Thymus (tissue), 11 donors: Measurements from ENCODE around the gene POPDC2. TPM values are rescaled to one million over a fixed set of nuclear protein-coding genes. Genes with fewer than 3 reads are reported as not detected.

Experiments
- DNase-seq, 9 donors: peaks; one replicate each; pipeline ENCODE4 v3.0.0-alpha.2; 2013; ENCODE audit warnings: low spot score in 9 of 9, low read depth in 6 of 9, missing footprints in 1 of 9
- H3K27ac ChIP-seq, 2 donors: one replicate each; pipeline ENCODE4 v1.5.1; 2013; ENCODE audit warnings: control low read depth in 1 of 2, low read depth in 1 of 2, low read length in 1 of 2, mild to moderate bottlenecking in 1 of 2, moderate library complexity in 1 of 2
- H3K27me3 ChIP-seq, 2 donors: one replicate each; pipeline ENCODE4 v1.5.1; 2013; ENCODE audit warnings: low read length in 1 of 2; ENCODE audit not compliant: control insufficient read depth in 2 of 2, insufficient read depth in 1 of 2
- H3K36me3 ChIP-seq, 2 donors: one replicate each; pipeline ENCODE4 v1.5.1; 2013; ENCODE audit warnings: low read length in 1 of 2, mild to moderate bottlenecking in 1 of 2, moderate library complexity in 1 of 2; ENCODE audit not compliant: control insufficient read depth in 2 of 2, insufficient read depth in 2 of 2
- H3K4me1 ChIP-seq, 2 donors: one replicate each; pipeline ENCODE4 v1.5.1; 2013; ENCODE audit warnings: low read length in 2 of 2; ENCODE audit not compliant: control insufficient read depth in 2 of 2, insufficient read depth in 2 of 2
- H3K4me3 ChIP-seq, 2 donors: one replicate each; pipeline ENCODE4 v1.5.1; 2013; ENCODE audit warnings: low read length in 2 of 2, control low read depth in 1 of 2, mild to moderate bottlenecking in 1 of 2
- H3K9me3 ChIP-seq, 2 donors: one replicate each; pipeline ENCODE4 v1.5.1; 2013; ENCODE audit warnings: low read length in 1 of 2, mild to moderate bottlenecking in 1 of 2; ENCODE audit not compliant: control insufficient read depth in 2 of 2, insufficient read depth in 1 of 2
- WGBS: extraction: QIAGEN DNeasy Blood & Tissue Kit; methylation state at CpG from one replicate; pipeline ENCODE4 v1.1.7; 2013; 5-methylcytosine and 5-hydroxymethylcytosine counted together
- polyA plus RNA-seq: library from polyadenylated mRNA; stranded (reverse); fragments of 200-250 nt; gene quantifications from one replicate; pipeline ENCODE4 v1.2.3, GENCODE V29; 2013
- total RNA-seq: library from RNA; stranded (reverse); fragments of 120-200 nt; gene quantifications from one replicate; pipeline ENCODE4 v1.2.4, GENCODE V29; 2013
- donor health status: healthy.

Gene POPDC2
- total and polyA plus RNA-seq, 2 donors: 3.0 to 8.4 TPM

DNA sequence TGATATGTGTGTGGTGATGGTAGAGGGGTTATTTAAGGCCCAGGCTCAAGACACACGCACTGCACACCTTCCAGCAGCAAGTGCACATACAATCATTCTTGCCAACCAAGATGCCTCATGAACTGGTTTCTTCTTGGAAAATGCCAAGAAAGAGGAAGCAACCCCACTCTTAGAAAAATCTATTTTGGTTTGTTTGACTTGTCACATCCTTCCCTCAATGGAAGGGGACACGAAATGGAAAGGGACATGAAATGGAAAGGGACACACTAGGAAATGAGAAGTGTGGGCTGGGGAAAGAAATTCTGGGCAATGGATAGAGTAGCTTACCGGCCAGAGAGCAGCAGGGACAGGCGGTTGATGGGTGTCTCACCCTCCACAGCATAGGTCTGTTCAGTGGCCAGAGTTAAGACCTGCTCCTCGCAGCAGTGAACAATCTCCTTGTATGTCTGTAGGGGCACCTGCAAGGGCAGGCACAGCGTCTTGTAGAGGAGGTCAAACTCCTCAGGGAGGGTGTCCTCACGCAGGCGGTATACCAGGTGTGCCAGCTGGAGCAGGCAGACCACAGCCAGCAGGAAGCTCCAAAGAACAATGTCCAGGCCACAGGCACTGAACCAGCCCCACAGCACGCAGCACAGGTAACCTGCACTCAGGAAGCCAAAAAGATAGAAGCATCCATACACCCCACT is 640 bp downstream of the POPDC2 start:
- Histone ChIP-seq H3K27ac (no peak overlapping the region), H3K4me1 (peaks cover 0 to 5% of the 10 kb centered on the region in 2 donors), H3K9me3 (no peaks in the 10 kb centered on the region), H3K27me3 (no peaks in the 10 kb centered on the region), H3K4me3 (no peak overlapping the region), H3K36me3 (peaks cover 0 to 10% of the 10 kb centered on the region in 2 donors)
- DNase-seq: no peak
- WGBS: 81% methylated on average over 9 of the region's 9 CpGs

- Histone ChIP-seq H3K36me3 (peaks cover 0 to 10% of the 10 kb centered on the region in 2 donors), H3K4me1 (peaks cover 0 to 5% of the 10 kb centered on the region in 2 donors), H3K27me3 (no peaks in the 10 kb centered on the region), H3K27ac (no peak overlapping the region), H3K9me3 (no peaks in the 10 kb centered on the region), H3K4me3 (no peak overlapping the region)
- no peak for DNase-seq
- WGBS: 96% methylated on average over 2 of the region's 2 CpGs
These were observed 1.4 kb downstream of the POPDC2 start for GRCh38 chr3:119658994-119659393.

DNA sequence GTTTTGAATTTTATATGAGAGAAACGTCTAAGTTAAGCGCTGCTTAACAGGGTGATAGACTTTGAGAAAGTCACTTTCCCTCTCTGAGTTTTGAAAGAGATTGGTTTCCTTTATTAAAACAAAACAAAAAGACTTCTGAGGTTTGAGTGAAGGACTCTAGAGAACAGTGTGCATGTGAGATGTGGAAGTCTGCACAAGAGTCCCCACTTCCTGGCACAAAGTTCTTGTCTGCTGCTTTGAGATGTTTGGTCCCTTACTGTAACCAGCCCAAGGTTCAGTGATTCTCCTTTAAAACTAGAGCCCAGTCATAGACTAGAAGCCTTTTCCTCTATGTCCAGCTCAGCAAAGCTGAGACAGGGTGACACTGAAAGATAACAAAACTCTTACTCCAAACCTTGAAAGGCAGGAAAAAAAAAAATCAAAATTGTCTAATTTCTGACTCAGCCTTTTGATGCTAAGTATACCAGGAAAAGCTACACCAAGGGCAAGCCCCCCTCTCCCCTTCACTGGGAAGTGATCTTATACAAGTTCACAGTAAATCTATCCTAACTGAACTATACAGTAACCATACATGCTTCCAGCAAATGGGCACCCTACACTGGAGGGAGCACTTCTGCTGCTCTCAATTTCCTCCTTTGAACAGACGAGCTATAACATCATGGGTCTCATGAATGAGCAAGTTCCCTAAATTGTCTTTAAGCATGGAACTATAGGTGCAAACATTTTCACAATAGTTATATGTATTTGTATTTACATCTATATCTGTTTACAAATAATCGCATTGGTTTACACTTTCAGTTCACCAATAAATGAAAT is 2.3 kb downstream of the POPDC2 start:
- H3K4me3 ChIP-seq: no peak overlapping the region
- DNase-seq: no peak
- no peaks in the 10 kb centered on the region for H3K27me3 ChIP-seq
- peaks cover 0 to 5% of the 10 kb centered on the region in 2 donors for H3K4me1 ChIP-seq
- peaks cover 0 to 10% of the 10 kb centered on the region in 2 donors for H3K36me3 ChIP-seq
- no peak overlapping the region for H3K27ac ChIP-seq
- H3K9me3 ChIP-seq: no peaks in the 10 kb centered on the region
- 75% methylated on average over 4 of the region's 4 CpGs for WGBS

DNA sequence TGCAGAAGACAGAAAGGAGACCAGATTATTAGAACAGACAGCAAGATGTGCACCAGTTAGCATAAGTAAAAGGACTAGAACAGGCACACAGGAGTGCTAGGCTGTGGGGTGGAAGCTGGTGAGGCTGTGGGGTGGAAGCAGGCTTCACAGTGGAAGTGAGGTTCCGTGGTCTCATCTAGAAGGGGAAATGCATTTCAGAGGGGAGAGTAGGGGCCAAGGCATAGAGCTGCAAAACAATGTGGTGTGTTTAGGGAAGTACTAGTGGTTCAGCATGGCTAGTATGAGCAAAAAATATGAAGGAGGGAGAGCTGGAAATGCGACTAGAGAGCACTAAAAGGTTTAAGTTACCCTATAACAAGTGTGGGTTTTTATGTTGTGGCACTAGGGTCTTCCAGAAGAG is 6.5 kb downstream of the POPDC2 start:
- Histone ChIP-seq H3K9me3 (no peaks in the 10 kb centered on the region), H3K4me3 (no peak overlapping the region)
- WGBS: 20% methylated on average over 2 of the region's 2 CpGs

GRCh38 chr3:119652306-119653033 is 7.9 kb downstream of the POPDC2 start:
- no peak for DNase-seq
- 97% methylated on average over 7 of the region's 7 CpGs for WGBS
- no peak overlapping the region for H3K27ac ChIP-seq

More for the DNA sequence above, 6.5 kb downstream of the POPDC2 start:
- H3K27ac ChIP-seq: no peak overlapping the region
- no peaks in the 10 kb centered on the region for H3K36me3 ChIP-seq
- H3K27me3 ChIP-seq: no peaks in the 10 kb centered on the region
- no peaks in the 10 kb centered on the region for H3K4me1 ChIP-seq
- DNase-seq: no peak

DNA sequence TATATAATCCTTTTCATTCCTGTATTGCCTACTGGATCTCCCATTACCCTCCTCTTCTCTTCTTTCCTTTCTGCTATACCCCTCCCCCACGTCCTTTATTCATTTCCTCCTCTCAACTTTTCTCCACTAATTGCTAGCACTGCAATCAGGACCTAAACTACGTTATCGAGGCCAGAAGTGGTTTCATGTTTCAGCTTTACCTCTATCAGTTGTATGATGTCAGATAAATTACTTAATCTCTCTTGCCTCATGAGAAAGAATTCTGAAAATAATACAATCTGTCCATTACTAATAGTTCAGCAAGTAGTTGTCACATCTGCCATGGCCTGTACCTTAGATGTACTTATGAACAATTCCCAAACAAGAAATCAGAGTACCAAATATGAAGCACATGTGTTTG is 10.6 kb downstream of the POPDC2 start:
- Histone ChIP-seq H3K36me3 (no peaks in the 10 kb centered on the region), H3K4me3 (no peak overlapping the region), H3K9me3 (no peaks in the 10 kb centered on the region), H3K27me3 (no peaks in the 10 kb centered on the region), H3K4me1 (no peaks in the 10 kb centered on the region), H3K27ac (no peak overlapping the region)
- DNase-seq: no peak
- 91% methylated on average over 3 of the region's 3 CpGs for WGBS

More at GRCh38 chr3:119652306-119653033, 7.9 kb downstream of the POPDC2 start:
- Histone ChIP-seq H3K27me3 (no peaks in the 10 kb centered on the region), H3K4me3 (no peak overlapping the region), H3K4me1 (no peaks in the 10 kb centered on the region), H3K36me3 (no peaks in the 10 kb centered on the region), H3K9me3 (no peaks in the 10 kb centered on the region)

DNA sequence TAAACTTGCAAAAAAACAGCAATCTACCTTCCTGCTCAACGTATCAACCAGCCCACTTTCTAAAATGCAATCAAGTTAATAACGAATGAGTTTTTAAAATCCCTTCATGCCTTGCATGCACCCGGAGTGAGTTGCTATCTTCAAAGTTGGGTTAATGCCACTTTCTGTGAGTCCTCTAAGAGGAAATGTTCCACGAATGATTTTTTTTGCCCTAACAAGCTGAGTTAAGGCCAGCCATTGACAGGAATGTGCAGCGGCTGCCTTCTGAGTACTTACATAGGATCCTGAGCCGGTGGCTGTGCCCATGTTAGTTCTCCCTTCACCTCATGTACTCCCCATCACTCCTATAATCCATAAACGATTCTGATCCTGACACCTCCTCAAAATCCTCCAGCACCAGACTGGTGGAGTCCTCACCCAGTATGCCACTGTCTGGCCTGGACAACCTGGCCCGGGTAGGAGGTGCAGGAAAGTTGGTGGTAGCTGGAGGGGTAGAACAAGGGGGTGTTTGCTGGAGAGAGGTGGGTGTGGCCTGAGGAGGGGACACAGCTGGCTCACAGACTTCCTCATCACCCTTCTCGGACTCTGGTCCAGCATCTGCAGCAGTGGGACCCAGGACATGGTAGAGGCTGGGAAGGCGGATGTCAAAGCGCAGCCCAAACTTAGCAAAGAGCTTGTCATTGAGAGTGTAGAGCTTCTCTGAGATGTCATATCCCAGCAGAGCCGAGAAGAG is 12.4 kb downstream of the POPDC2 start:
- peak overlapping the region in 1 of 2 donors; percentile 46 for H3K27ac ChIP-seq
- no peaks in the 10 kb centered on the region for H3K9me3 ChIP-seq
- no peak overlapping the region for H3K4me3 ChIP-seq
- H3K36me3 ChIP-seq: no peaks in the 10 kb centered on the region
- no peak for DNase-seq
- H3K4me1 ChIP-seq: no peaks in the 10 kb centered on the region
- no peaks in the 10 kb centered on the region for H3K27me3 ChIP-seq
- WGBS: 95% methylated on average over 12 of the region's 12 CpGs

- Histone ChIP-seq H3K4me3 (no peak overlapping the region), H3K4me1 (no peaks in the 10 kb centered on the region), H3K36me3 (peaks cover 0 to under 1% of the 10 kb centered on the region in 2 donors), H3K27me3 (no peaks in the 10 kb centered on the region), H3K9me3 (no peaks in the 10 kb centered on the region), H3K27ac (no peak overlapping the region)
- WGBS: 95% methylated on average over 2 of the region's 2 CpGs
- DNase-seq: no peak
These were observed 13.2 kb downstream of the POPDC2 start for GRCh38 chr3:119647171-119647570.
